ENCODE measurements around the gene MYMX.

The MYMX gene

GRCh38 chr6:44251576-44252524 is 35.1 kb downstream of the MYMX start:
- H3K4me1 ChIP-seq (ENCODE audit: insufficient read depth, low read length): peaks cover 19% of the 10 kb centered on the region
- no peak overlapping the region for H3K9ac ChIP-seq (ENCODE audit: low read depth, low read length)
- H3K27ac ChIP-seq (ENCODE audit: low read length): no peak overlapping the region
- H3K27me3 ChIP-seq (ENCODE audit: insufficient read depth, low read length): no peaks in the 10 kb centered on the region
- H3K9me3 ChIP-seq (ENCODE audit: insufficient read depth, low read depth, low read length): no peaks in the 10 kb centered on the region
- peaks cover 86% of the 10 kb centered on the region for H3K36me3 ChIP-seq (ENCODE audit: insufficient read depth, low read depth, low read length)
- no peak overlapping the region for H3K4me3 ChIP-seq (ENCODE audit: low read length)

GRCh38 chr6:44253307-44254101 is 36.8 kb downstream of the MYMX start:
- H3K4me3 ChIP-seq (ENCODE audit: low read length): no peak overlapping the region
- H3K27ac ChIP-seq (ENCODE audit: low read length): no peak overlapping the region
- peaks cover 80% of the 10 kb centered on the region for H3K36me3 ChIP-seq (ENCODE audit: insufficient read depth, low read depth, low read length)
- H3K4me1 ChIP-seq (ENCODE audit: insufficient read depth, low read length): peaks cover 22% of the 10 kb centered on the region
- H3K27me3 ChIP-seq (ENCODE audit: insufficient read depth, low read length): no peaks in the 10 kb centered on the region
- H3K9ac ChIP-seq (ENCODE audit: low read depth, low read length): no peak overlapping the region
- H3K9me3 ChIP-seq (ENCODE audit: insufficient read depth, low read depth, low read length): no peaks in the 10 kb centered on the region

GRCh38 chr6:44254191-44255104 is 37.7 kb downstream of the MYMX start:
- H3K27me3 ChIP-seq (ENCODE audit: insufficient read depth, low read length): no peaks in the 10 kb centered on the region
- H3K9me3 ChIP-seq (ENCODE audit: insufficient read depth, low read depth, low read length): no peaks in the 10 kb centered on the region
- peaks cover 80% of the 10 kb centered on the region for H3K36me3 ChIP-seq (ENCODE audit: insufficient read depth, low read depth, low read length)
- no peak overlapping the region for H3K9ac ChIP-seq (ENCODE audit: low read depth, low read length)
- no peak overlapping the region for H3K4me3 ChIP-seq (ENCODE audit: low read length)
- H3K27ac ChIP-seq (ENCODE audit: low read length): no peak overlapping the region
- peaks cover 13% of the 10 kb centered on the region for H3K4me1 ChIP-seq (ENCODE audit: insufficient read depth, low read length)

- H3K36me3 ChIP-seq (ENCODE audit: insufficient read depth, low read depth, low read length): peaks cover 80% of the 10 kb centered on the region
- no peak overlapping the region for H3K27ac ChIP-seq (ENCODE audit: low read length)
- peaks cover 10% of the 10 kb centered on the region for H3K4me1 ChIP-seq (ENCODE audit: insufficient read depth, low read length)
- no peaks in the 10 kb centered on the region for H3K27me3 ChIP-seq (ENCODE audit: insufficient read depth, low read length)
- no peaks in the 10 kb centered on the region for H3K9me3 ChIP-seq (ENCODE audit: insufficient read depth, low read depth, low read length)
- peak overlapping the region; percentile 91 for H3K4me3 ChIP-seq (ENCODE audit: low read length)
- H3K9ac ChIP-seq (ENCODE audit: low read depth, low read length): peak overlapping the region; percentile 95; the same call in 1 of the 2 replicates
These were observed 38.5 kb downstream of the MYMX start for GRCh38 chr6:44255105-44255808.

GRCh38 chr6:44255871-44256774 is 39.4 kb downstream of the MYMX start:
- H3K27ac ChIP-seq (ENCODE audit: low read length): peak overlapping the region; percentile 84
- H3K4me3 ChIP-seq (ENCODE audit: low read length): peak overlapping the region; percentile 91
- no peaks in the 10 kb centered on the region for H3K9me3 ChIP-seq (ENCODE audit: insufficient read depth, low read depth, low read length)
- H3K9ac ChIP-seq (ENCODE audit: low read depth, low read length): peak overlapping the region; percentile 95
- H3K27me3 ChIP-seq (ENCODE audit: insufficient read depth, low read length): no peaks in the 10 kb centered on the region
- H3K4me1 ChIP-seq (ENCODE audit: insufficient read depth, low read length): peaks cover 10% of the 10 kb centered on the region
- peaks cover 75% of the 10 kb centered on the region for H3K36me3 ChIP-seq (ENCODE audit: insufficient read depth, low read depth, low read length)

- peak overlapping the region; percentile 95 for H3K9ac ChIP-seq (ENCODE audit: low read depth, low read length)
- peaks cover 75% of the 10 kb centered on the region for H3K36me3 ChIP-seq (ENCODE audit: insufficient read depth, low read depth, low read length)
- H3K27me3 ChIP-seq (ENCODE audit: insufficient read depth, low read length): no peaks in the 10 kb centered on the region
- peak overlapping the region; percentile 84 for H3K27ac ChIP-seq (ENCODE audit: low read length)
- peaks cover 9% of the 10 kb centered on the region for H3K4me1 ChIP-seq (ENCODE audit: insufficient read depth, low read length)
- H3K4me3 ChIP-seq (ENCODE audit: low read length): peak overlapping the region; percentile 91
- H3K9me3 ChIP-seq (ENCODE audit: insufficient read depth, low read depth, low read length): no peaks in the 10 kb centered on the region
These were observed 40.0 kb downstream of the MYMX start for GRCh38 chr6:44256775-44257024.

GRCh38 chr6:44257025-44257752 is 40.5 kb downstream of the MYMX start, which contains the start of gene SLC35B2:
Gene SLC35B2, minus strand, starts transcription at chr6:44257528. Its CDS starts 118 bp downstream, at chr6:44257410.
- Histone ChIP-seq H3K27ac (ENCODE audit: low read length) (peak within 1 kb of the TSS; percentile 84), H3K9me3 (ENCODE audit: insufficient read depth, low read depth, low read length) (no peaks in the 10 kb centered on the region), H3K4me3 (ENCODE audit: low read length) (peak within 1 kb of the TSS; percentile 91), H3K27me3 (ENCODE audit: insufficient read depth, low read length) (no peaks in the 10 kb centered on the region), H3K36me3 (ENCODE audit: insufficient read depth, low read depth, low read length) (peaks cover 73% of the 10 kb centered on the region), H3K9ac (ENCODE audit: low read depth, low read length) (peak within 1 kb of the TSS; percentile 95), H3K4me1 (ENCODE audit: insufficient read depth, low read length) (peaks cover 10% of the 10 kb centered on the region)

GRCh38 chr6:44257753-44258324 is 41.1 kb downstream of the MYMX start:
- Histone ChIP-seq H3K27me3 (ENCODE audit: insufficient read depth, low read length) (no peaks in the 10 kb centered on the region), H3K9me3 (ENCODE audit: insufficient read depth, low read depth, low read length) (no peaks in the 10 kb centered on the region), H3K27ac (ENCODE audit: low read length) (no peak overlapping the region), H3K4me3 (ENCODE audit: low read length) (peak overlapping the region; percentile 91), H3K9ac (ENCODE audit: low read depth, low read length) (peak overlapping the region; percentile 73; the same call in 1 of the 2 replicates), H3K4me1 (ENCODE audit: insufficient read depth, low read length) (peaks cover 16% of the 10 kb centered on the region), H3K36me3 (ENCODE audit: insufficient read depth, low read depth, low read length) (peaks cover 66% of the 10 kb centered on the region)

- H3K4me1 ChIP-seq (ENCODE audit: insufficient read depth, low read length): peaks cover 22% of the 10 kb centered on the region
- H3K4me3 ChIP-seq (ENCODE audit: low read length): no peak overlapping the region; the same call in 1 of the 2 replicates
- peak overlapping the region; percentile 73; the same call in 1 of the 2 replicates for H3K9ac ChIP-seq (ENCODE audit: low read depth, low read length)
- H3K27me3 ChIP-seq (ENCODE audit: insufficient read depth, low read length): no peaks in the 10 kb centered on the region
- no peak overlapping the region for H3K27ac ChIP-seq (ENCODE audit: low read length)
- peaks cover 61% of the 10 kb centered on the region for H3K36me3 ChIP-seq (ENCODE audit: insufficient read depth, low read depth, low read length)
- H3K9me3 ChIP-seq (ENCODE audit: insufficient read depth, low read depth, low read length): no peaks in the 10 kb centered on the region
These were observed 41.7 kb downstream of the MYMX start for GRCh38 chr6:44258325-44258863.
